Stimulated activated CD8-positive, alpha-beta memory T cell treated with anti-CD3 and anti-CD28 coated beads, Interleukin-4, amount 100 ng/mL, for 48 hours (primary cell): ENCODE measurements around the gene SRP9.

Source experiments
- DNase-seq: peaks from one replicate; pipeline ENCODE4 v3.0.0-alpha.2; 2020

SRP9 gene

GRCh38 chr1:225777583-225778336 is at the start of gene SRP9:
Gene SRP9 (plus strand): TSS chr1:225777826. CDS start chr1:225777941, 115 bp downstream.
- peak; percentile 97 for DNase-seq

- DNase-seq, result no peak
Measured at GRCh38 chr1:225731491-225731890, 46.1 kb upstream of the SRP9 start.

GRCh38 chr1:225733254-225733653 is 44.4 kb upstream of the SRP9 start:
- DNase-seq, result no peak

GRCh38 chr1:225735252-225736149 is 42.1 kb upstream of the SRP9 start:
- DNase-seq, result no peak

- DNase-seq, result no peak
Measured at GRCh38 chr1:225736437-225737098, 41.1 kb upstream of the SRP9 start.

- DNase-seq, result no peak
Measured at GRCh38 chr1:225737161-225737560, 40.5 kb upstream of the SRP9 start.

GRCh38 chr1:225737866-225738265 is 39.8 kb upstream of the SRP9 start:
- no peak for DNase-seq

GRCh38 chr1:225738763-225739162 is 38.9 kb upstream of the SRP9 start:
- DNase-seq, result no peak

- DNase-seq, result no peak
Measured at GRCh38 chr1:225739542-225740107, 38.0 kb upstream of the SRP9 start.

- no peak for DNase-seq
Measured at GRCh38 chr1:225744745-225745144, 32.9 kb upstream of the SRP9 start.

- no peak for DNase-seq
Measured at GRCh38 chr1:225745273-225745672, 32.4 kb upstream of the SRP9 start.

- DNase-seq, result no peak
Measured at GRCh38 chr1:225746361-225747179, 31.1 kb upstream of the SRP9 start.

GRCh38 chr1:225747566-225747965 is 30.1 kb upstream of the SRP9 start:
- DNase-seq, result no peak

- DNase-seq, result no peak
Measured at GRCh38 chr1:225748529-225748928, 29.1 kb upstream of the SRP9 start.

- DNase-seq, result no peak
Measured at GRCh38 chr1:225749706-225750105, 27.9 kb upstream of the SRP9 start.

- no peak for DNase-seq
Measured at GRCh38 chr1:225750420-225750819, 27.2 kb upstream of the SRP9 start.

GRCh38 chr1:225750875-225751824 is 26.5 kb upstream of the SRP9 start:
- DNase-seq, result no peak

- DNase-seq, result no peak
Measured at GRCh38 chr1:225752245-225752644, 25.4 kb upstream of the SRP9 start.

- no peak for DNase-seq
Measured at GRCh38 chr1:225754940-225755641, 22.5 kb upstream of the SRP9 start.

- DNase-seq, result no peak
Measured at GRCh38 chr1:225755671-225756319, 21.8 kb upstream of the SRP9 start.
